Muscle of back (tissue), 11 donors: ENCODE data around the gene CDK6. TPM values are rescaled to one million over a fixed set of nuclear protein-coding genes. Genes with fewer than 3 reads are reported as not detected.
"Not testable (repeated sequence)": the region's sequence is repeated elsewhere in the genome, so short reads cannot be mapped to it uniquely, and the experiment has no call there.

Experiments
- DNase-seq, 3 donors: peaks; one replicate each; pipeline versions ENCODE4 v3.0.0 to v3.0.0-alpha.2; 2013
- polyA plus RNA-seq, 10 donors: library from polyadenylated mRNA; unstranded; fragments of 120-200 nt; gene quantifications; one replicate each; pipeline ENCODE4 v1.2.1, GENCODE V29; 2013; ENCODE audit not compliant: insufficient read length in 10 of 10

Gene CDK6
- polyA plus RNA-seq, 10 donors = 37.5 to 68.7 (median 57.2) TPM

DNA sequence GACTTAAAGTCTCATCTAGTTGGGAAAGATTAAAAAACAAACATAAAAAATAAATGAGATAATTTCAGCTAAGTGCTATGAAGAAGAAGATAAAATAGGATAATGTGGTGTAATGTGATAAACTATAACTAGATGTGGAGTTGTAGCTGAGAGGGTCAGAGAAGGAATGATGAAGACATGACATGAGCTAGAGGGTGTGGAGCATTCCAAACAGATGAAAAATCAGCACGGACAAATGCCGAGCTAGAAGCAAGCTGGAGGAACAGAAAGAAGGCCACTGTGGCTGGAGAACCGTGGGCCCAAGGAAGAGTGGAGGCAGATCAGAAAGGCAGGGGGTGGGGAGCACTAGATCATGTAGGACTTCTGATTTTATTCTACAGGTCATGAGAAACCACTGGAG, 70.6 kb downstream of the CDK6 start:
- DNase-seq = peak in 1 of 3 donors; percentile 71

DNA sequence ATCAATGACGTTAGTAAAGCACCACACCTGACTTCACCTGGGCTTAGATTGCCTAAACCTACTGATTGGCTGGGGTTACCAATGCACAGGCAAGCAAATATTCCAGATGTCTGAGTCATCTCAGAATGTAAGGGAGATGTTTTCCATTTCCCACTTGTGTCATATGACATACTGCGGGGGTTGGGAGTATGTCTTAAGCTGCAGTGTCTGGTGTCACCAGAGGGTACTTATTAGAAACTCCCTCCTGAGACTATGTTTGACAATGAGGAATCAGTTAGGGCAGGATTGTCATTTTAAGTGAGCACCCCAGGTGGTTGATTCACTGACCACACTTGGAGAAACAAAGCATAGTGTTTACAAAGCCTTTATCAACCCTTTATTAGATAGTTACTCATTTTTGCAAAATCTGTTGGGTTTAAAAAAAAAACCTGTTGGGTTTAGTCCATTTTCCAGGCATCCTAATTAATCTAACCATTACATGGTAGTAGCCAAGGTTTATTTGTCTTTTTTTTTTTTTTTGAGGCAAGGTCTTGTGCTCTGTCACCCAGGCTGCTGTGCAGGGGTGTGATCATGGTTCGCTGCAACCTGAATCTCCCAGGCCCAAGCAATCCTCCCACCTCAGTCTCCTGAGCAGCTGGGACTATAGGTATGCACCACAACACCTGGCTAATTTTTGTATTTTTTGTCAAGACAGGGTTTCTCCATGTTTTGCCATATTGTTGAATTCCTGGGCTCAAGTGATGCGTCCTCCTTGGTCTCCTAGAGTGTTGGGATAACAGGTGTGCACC, 72.5 kb downstream of the CDK6 start:
- peak in 2 of 3 donors; percentile 41 to 75 for DNase-seq

DNA sequence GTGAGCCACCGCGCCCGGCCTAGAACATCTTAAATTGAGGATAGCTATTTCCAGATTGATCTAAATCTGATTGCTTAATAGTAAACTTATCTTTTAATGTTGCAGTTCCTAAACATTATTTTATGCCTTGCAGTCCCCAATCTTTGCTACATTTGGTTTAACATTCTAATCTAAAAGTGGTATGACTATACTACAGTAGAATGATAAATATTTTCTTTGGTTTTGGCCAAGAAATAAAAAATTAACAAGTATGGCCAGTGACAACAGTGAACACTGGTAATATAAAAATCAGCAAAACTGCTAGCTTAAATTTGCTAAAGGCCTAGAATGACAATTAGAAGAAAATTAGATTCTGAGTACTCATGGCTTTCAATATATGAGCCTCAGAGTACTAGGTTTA, 73.5 kb downstream of the CDK6 start:
- DNase-seq = no peak

DNA sequence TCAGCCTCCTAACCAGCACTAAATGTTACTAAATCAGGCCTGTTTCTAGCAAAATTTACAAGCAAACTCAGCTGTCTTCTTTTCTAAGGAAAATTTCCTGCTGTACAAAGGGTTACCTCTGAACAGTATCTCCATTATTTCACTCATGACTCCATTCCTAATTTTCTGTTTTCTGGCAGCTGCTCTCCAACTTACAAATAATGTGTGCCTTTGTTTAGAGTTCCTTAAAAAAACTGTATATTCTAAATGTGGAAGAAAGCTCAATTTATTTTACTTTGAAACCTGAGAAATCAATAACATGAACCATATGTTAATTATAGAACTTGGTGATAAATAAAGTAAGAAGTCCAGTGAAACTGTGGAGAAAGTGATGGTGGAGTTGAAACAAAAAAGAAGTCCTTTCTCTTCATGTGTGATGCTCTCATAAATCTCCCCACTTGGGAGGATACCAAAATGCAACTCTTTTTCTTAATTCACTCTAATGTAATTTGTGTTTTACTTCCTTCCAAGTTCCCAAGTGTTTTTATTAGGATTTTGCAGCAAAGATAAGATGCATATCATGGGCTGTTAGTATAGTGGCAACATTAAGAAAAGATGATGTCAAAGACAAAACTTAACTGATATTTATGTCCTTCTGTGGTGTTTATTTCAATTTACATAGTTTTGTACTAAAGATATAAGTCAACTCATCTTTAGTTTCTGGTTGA, 74.8 kb downstream of the CDK6 start:
- DNase-seq = no peak

DNA sequence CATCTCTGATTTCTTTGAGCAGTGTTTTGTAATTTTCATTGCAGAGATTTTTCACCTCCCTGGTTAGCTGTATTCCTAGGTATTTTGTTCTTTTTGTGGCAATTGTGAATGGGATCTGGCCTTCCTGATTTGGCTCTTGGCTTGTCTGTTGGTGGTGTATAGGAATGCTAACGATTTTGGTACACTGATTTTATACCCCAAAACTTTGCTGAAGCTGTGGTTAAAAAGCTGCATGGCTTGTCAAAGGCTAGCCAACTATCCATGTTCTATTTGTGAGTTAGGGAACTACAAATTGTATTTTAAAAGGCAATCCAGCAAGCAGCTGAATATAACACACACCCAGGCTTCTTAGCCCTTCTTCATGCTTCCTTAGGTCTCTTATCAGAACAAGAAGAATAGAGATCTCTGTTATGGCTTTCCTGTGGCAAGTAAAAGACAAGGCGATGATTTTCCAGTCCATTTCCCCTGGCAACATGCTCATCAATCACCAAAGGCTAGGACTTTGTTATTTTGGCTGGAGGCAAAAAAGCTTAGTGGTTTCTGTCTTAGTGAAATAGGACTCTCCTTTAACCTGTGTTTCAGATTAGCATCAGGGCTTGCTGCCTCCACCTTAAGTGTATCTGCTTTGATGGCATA, 77.5 kb downstream of the CDK6 start:
- no peak for DNase-seq

DNA sequence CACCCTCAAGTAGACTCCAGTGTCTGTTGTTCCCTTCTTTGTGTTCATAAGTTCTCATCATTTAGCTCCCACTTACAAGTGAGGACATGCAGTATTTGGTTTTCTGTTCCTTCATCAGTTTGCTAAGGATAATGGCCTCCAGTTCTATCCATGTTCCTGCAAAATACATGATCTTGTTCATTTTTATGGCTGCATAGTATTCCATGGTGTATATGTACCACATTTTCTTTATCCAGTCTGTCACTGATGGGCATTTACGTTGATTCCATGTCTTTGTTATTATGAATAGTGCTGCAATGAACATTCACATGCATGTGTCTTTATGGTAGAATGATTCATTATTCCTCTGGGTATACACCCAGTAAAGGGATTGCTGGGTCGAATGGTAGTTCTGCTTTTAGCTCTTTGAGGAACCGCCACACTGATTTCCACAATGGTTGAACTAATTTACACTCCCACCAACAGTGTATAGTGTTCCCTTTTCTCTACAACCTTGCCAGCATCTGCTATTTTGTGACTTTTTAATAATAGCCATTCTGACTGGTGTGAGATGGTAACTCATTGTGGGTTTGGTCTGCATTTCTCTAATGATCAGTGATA, 79.0 kb downstream of the CDK6 start:
- not testable (repeated sequence) for DNase-seq

DNA sequence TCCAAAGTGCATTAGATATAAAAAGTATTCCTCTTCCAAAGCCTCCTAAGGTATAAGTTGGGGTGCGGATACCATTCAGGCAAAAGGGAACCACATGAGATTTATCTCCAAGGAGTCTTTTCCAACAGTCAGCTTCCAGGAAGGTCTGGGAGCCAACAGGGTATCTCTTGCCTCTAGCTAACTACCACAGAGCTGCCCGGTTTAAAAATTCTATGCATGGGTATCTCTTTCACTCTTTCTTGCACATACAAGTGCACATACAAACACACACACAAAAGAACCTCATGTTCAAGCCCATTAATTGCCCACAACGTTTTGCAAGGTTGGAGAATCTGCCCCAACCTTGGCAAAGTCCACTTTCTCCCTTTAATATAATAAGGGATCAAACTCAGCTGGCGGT, 80.7 kb downstream of the CDK6 start:
- no peak for DNase-seq

DNA sequence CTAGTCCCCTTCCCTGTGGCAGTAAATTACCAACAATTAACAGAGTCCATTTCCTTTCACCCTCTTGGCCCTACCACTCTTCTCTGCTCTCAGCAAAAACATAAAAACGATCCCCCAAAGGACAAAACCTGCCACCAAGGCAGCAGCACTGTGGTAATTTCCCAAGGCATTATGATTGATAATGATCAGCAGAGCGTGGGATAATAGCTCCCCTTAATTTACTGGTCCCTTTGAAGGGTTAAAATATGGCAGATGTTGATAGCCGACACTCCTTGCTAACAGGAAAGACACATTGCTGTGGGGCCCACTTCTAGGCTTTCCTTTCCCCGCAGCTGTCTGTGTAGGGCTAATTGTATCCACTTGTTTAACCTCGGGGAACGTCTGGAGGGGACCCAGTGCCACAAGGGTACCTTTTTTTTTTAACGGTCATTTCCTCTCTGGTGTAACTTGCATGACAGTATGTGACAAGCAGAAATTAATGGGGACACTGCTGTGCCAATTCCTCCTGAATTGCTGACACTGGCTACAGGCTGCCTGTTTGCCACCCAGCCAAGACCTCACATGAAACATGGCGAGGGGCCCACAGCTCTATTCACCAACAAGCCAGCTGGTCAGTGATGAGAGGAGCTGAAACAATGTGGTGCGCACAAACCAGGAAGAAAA, 81.3 kb downstream of the CDK6 start:
- peak in 2 of 3 donors; percentile 35 to 70 for DNase-seq

DNA sequence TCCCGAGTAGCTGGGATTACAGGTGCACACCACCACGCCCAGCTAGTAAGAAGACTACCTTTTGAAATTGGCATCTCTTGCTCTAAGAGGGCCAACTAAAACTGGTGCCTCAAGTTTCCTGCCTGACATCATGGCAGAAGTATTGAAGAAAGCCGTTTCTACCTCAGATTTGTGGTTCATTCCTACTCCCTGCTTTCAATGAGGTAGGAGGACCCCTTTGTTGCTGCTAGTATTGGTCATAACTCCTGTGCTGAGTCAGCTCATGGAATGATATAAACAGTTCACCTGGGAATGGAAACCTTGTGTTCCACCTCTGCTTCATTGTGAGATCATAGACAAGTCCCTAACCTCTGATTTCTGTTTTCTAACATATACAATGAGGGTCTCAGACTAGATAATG, 82.8 kb downstream of the CDK6 start:
- DNase-seq = no peak

DNA sequence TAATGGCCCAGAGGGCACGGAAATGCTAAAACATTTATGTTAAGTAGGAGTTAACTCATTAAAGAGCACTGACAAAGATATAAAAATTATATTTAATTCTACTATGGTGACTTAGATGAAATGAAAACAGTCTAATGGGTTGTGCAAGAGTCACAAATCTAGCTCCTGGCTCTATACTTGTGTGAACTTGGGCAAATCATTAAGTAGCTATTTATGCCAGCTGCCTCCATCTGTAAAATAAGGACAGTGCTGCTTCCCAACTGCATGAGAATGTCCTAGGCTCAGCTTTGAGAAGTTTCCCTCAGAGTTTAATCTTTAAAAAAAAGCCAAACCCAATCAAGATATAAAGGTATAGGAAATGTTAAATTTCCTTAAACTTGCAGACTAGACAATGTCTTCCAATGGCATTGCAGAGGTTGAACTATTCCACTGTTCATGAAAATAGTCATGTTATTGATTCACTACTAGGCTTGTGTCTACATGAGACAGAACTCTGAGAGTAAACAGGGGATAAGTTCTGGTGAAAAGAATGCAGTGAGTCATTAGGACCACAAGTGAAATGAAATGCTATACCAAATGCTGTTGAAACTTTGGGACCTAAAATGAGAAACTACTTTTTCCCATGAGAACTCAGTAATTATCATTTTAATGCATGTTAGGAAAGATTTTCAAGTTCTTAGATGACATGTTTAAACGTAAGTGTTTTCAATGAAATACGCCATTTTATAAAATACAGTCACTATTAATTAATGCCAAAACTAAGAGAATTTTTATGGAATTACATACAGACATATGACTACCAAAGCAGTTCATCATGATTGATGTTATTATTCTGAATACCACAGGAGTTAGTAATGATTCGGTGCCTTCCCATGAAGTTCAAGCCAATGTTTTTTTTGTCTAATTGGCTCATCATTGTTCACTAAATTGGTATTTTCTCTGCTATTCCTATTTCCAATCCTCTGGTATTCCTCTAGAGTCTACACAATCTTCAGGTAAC, 84.2 kb downstream of the CDK6 start:
- DNase-seq = peak in 1 of 3 donors; percentile 84

DNA sequence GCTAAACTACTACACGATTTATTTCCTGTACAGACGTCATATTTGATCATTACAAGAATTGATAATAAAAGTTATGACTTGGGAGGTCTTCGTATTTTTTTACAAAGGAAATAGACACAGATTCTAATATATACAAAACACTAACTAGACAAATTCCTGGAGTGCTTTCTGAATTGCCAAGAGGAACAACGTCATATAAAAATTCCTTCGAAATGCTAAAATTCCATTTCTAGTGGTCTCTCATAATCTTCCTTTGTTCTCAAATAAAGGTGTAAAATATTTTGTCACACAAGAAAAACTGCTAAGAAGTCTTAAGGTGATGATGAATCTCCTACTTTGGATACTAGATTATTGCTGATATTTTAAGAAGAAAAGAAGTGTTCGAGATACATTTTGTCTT, 85.4 kb downstream of the CDK6 start:
- DNase-seq = no peak

DNA sequence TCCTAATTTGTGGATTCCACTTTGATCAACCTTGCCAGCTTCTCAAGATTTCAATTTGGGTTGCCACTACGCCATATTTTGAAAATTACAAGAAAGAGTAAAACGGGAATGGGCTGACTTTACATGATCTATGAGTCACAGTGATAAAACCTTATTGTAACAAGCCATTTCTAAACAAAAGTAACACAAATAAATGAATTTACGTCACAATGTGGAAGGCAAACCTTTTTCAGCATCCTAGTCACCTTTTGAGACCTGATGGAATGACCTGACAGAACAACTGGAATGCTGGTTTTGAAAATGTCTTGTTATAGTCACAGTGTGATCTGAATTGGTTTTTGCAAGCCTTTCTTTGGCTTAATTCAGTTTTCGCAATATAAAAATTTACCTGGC, 85.9 kb downstream of the CDK6 start:
- DNase-seq = no peak

DNA sequence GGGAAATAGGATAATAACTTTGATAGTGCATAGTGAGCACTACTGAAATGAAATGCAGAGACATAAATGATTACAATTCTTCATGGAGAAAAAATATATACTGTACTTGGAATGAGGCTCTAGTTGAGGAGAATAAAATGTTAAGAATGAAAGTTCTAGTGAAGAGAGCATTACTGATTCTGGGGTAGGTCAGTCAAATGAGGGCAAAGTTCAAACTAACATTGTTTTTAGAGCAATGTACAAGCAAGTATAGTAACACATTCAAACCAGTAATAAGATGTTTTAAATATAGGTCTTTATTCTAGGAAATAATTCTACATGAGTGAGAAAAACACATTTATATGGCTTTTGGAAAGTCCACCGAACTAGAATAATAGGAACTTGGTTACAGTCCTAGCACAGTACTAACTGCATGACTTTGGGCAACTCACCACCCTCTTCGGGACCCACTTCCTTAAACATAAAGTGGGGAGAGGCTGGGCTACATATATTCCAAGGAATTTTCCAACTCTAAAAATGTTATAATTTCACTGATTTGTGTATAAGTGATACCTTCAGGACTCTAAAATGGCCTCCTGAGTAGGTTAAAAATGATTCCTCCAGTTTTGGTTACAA, 86.4 kb downstream of the CDK6 start:
- DNase-seq = no peak

DNA sequence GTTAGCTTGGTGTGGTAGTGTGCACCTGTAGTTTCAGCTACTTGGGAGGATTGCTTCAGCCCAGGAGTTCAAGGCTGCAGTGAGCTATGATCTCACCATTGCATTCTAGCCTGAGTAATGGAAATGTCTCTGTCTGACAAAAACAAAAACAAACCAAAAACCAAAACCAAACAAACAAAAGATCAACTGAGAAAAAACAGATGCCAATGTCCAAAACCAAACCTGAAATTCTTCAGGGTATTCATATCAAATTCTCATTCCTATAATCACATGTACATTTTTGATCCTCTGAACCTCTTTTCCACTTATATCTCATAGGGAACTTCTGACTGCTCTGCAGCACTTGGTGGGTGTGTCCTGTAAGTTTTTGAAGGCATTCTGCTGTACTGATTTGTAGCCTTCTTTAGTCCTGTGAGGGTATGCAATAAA, 87.0 kb downstream of the CDK6 start:
- DNase-seq = no peak

DNA sequence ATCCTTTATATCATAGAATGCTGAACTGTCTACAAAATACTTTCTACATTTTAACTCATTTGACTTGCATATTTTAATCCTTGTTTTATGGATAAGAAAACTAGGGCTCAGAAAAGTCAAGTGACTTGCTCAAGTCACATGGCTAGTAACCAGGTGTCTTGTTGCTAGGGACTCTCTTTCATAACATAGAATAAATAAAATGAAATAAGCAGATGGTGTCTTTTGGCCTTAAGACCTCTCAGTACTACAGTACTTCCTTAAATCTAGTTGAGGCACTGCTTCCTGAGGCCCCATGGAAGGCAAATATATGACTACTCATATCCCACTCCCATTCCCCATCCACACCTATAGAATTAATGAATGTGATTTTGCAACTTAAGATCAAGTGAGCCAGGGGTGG, 87.9 kb downstream of the CDK6 start:
- DNase-seq = no peak

DNA sequence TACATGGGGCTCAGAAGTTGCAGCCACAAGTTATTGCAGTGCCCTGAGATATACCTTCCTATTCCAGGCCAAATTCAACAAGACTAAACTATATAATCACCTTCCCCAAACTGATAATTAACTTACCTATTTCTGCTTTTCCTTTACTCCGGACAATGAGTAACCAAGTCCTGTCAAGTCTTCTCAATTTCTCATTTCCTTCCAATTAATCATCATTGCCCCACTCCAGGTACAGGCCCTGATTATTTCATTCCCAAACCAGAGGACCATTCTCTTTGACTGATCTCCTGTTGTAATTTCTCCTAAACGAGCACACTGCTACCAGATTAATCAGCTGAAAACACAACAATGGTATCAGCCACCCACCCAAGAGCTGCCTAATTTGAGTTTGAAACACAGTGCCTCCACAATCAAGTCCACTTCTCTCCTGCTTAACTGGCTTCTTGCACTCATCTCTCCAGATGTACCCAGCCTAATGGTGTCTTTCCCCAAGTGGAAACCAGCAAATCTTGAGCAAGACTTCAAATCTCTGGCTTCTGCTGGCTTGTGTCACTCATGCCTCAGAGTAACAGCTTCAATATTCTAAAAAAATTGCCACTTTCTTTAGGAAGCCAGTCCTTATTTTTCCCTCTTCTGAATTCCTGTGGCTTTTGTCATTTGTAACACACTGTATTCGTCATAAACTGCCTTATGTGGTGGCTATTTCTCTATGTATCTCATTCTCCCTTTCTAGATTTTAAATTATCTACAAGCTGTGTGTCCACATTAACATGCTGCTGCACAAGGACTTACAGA, 89.1 kb downstream of the CDK6 start:
- no peak for DNase-seq

DNA sequence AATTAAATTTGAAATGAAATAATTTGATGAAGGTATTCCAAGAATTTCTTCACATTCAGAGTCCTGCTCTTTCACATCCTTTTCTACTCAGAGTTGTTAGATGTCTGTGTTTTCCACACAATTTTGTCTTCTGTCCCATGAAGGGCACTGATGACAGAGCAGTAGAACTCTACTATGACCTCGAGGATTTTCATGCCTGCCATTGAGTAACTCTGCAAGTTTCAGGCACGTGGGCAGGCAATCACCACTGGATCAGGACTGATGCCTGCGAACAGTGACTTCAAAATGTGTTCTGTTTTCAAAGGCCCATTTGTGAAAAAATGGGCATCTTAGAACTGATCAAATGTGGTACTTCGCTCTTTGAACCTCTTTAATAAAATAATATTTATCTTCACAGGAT, 91.1 kb downstream of the CDK6 start:
- DNase-seq = no peak

DNA sequence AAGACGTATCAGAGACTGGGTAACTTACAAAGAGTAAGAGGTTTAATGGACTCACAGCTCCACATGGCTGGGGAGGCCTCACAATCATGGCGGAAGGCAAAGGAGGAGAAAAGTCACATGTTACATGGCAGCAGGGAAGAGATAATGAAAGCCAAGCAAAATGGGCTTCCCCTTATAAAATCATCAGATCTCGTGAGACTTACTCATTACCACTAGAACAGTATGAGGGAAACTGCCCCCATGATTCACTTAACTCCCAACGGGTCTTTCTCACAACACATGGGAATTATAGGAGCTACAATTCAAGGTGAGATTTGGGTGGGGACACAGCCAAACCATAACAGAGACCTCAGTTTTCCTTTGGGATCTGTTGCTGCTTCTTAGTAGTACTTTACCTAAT, 92.2 kb downstream of the CDK6 start:
- not testable (repeated sequence) for DNase-seq

DNA sequence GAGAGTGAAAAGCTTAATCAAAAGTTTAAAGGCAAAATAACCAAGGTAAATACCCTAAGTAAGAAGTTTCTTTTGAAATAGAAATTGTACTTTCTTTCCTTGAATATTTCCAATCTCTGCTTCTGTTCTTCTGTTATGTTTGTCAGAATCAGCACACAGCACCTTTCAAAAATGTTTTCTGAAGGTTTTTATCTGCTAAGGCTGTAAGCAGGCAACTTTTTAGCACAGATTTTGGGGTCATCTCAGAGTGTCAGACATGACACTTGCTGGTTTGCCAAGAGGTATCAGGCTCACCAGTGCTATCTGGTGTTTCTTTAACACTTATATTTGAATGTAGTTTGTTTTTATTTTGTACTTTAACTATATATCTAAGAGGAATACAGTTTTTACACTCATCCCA, 94.2 kb downstream of the CDK6 start:
- DNase-seq = no peak
